Stromal cell of bone marrow (primary cell): ENCODE measurements around the gene ALOX12.

Experiments
- DNase-seq: peaks from one replicate; pipeline ENCODE4 v3.0.0-alpha.2; 2012; ENCODE audit warnings: low read depth

Gene ALOX12

DNA sequence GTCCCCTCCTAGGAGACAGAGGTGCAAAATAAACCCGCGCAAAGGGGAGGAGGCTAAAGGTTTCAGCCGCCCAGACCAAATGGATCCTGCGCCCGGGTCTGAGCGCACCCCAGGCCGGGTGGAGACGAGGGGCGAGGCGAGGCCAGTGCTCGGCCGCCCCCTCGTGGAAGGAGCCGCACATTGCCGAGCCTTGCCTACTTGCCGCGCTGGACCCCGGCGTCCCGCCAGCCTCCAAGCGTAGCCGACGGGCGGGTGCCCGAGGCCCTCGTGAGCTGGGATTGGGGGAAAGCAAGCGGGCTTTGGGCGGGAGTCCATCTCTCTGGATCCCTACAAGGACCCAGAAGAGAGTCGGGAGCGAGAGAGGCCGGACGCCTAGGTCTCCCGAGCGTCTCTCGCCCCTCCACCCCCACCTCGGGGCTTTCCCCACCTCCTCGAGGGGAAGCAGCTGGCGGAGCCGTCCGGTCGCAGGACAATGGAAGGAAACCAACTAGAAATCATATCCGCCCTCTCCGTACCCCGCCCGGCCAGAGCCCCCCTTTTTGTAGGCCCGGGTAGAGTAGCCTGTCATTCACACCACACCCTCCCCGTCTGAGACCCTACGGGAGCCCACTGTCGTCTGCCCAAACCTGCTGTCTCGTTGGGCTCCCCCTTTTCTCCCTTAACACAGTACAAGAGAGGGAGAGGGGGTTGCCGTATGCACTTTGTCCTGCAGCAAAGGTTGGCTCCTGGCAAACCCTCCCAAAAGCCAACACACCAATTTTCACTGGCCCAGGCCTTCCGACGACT, 26.3 kb downstream of the ALOX12 start:
- peak; percentile 41 for DNase-seq

DNA sequence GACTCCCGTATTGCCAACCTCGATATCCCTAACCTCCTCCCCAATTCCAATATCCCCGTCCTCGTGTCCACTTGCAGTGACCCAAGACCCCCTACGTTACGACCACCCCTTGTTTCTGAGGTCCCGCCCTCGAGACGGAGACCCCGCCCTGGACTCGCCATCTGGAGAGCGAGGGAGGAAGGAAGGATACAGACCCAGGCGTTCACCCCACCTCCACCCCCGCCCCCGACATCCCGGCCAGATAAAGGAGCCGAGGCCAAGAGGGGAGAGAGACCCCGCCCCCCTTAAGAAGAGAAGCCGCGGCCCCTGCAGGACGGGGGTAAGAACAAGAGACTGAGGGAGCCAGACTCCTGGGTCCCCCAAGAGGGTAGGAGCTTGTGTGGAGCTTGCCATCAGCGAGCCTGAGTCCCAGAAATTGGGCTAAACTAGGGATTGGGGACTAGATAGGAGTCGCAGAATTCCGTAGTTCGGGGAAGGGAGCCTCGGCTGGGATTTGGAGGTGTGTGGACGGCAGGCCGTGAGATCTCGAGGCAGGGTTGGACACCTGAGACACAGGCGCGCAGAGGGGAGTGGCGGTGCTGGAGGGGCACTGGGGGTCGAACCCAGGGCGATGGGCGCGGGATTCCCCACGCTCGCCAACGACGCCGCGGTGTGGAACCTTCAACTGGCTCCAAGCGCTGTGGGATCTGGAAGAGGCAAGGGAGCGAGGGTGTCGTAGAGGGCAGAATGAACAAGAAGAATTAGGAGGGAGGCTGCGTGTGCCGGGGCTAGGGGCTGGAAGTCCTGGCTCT, 27.1 kb downstream of the ALOX12 start, which contains the start of gene BCL6B:
BCL6B (plus strand) TSS at position 270 of the 791 bp plus-strand sequence. CDS start 622 bp downstream, outside the sequence.
- no peak for DNase-seq

DNA sequence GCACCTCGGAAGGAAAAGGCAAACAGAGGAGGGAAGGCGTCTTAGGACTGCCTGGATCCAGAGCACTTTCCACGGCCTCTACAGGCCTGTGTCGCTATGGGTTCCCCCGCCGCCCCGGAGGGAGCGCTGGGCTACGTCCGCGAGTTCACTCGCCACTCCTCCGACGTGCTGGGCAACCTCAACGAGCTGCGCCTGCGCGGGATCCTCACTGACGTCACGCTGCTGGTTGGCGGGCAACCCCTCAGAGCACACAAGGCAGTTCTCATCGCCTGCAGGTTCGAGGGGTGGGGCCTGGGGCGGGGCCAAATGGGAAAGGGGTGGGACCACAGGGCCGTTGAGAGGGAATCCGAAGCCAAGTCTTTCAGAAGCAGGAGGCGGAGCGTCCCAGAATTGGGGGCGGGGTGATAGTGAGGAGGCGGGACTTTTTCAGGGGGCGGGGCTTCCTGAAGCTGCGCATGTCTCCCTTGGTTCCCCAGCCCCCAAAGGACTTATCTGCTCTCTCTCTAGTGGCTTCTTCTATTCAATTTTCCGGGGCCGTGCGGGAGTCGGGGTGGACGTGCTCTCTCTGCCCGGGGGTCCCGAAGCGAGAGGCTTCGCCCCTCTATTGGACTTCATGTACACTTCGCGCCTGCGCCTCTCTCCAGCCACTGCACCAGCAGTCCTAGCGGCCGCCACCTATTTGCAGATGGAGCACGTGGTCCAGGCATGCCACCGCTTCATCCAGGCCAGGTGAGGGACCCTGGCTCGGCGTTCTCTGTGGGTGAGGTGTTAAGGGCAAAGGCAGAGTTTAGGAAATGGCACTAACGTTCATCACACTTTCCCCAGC, 27.9 kb downstream of the ALOX12 start:
- DNase-seq, result peak; percentile 41

DNA sequence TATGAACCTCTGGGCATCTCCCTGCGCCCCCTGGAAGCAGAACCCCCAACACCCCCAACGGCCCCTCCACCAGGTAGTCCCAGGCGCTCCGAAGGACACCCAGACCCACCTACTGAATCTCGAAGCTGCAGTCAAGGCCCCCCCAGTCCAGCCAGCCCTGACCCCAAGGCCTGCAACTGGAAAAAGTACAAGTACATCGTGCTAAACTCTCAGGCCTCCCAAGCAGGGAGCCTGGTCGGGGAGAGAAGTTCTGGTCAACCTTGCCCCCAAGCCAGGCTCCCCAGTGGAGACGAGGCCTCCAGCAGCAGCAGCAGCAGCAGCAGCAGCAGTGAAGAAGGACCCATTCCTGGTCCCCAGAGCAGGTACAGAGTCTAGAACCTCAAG, 28.5 kb downstream of the ALOX12 start:
- DNase-seq, result no peak

DNA sequence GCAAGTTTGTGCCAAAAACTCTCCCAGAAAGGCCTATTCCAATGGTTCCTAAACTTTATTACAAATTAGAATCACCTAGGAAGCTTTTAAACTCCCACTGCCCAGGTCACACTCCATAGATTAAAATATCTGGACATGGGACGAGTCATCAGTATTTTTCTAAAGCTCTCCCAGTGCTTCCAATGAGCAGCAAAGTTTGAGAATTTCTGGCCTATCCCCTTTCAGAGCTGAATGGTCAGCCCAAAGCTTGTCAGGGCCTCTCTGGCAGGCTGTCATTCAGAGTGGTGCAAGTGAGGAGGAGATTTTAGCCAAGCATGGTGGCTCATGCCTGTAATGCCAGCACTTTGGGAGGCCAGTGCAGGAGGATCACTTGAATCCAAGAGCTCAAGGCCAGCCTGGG, 29.4 kb downstream of the ALOX12 start:
- DNase-seq, result no peak

DNA sequence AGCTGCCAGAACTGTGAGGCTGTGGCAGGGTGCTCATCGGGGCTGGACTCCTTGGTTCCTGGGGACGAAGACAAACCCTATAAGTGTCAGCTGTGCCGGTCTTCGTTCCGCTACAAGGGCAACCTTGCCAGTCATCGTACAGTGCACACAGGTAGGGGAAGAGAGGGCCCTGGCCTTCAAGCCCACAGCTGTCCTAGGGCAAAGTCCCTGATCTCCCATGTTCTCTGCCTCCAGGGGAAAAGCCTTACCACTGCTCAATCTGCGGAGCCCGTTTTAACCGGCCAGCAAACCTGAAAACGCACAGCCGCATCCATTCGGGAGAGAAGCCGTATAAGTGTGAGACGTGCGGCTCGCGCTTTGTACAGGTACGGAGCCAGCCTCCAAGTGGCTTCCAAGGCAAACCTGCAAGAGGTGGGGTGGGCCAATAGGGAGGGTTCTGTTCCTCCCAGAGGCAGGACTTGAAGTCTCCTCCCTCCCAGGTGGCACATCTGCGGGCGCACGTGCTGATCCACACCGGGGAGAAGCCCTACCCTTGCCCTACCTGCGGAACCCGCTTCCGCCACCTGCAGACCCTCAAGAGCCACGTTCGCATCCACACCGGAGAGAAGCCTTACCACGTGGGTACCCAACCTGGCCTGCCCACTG, 30.7 kb downstream of the ALOX12 start:
- no peak for DNase-seq

DNA sequence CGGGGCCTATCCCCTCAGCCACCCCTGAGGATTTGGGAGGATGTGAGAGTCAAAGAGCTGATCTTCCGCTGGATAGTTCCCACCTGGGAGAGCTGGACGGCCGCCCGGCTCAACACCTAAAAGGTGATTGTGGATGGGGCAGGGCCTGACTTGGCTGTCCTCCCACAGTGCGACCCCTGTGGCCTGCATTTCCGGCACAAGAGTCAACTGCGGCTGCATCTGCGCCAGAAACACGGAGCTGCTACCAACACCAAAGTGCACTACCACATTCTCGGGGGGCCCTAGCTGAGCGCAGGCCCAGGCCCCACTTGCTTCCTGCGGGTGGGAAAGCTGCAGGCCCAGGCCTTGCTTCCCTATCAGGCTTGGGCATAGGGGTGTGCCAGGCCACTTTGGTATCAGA, 31.5 kb downstream of the ALOX12 start:
- DNase-seq, result no peak

DNA sequence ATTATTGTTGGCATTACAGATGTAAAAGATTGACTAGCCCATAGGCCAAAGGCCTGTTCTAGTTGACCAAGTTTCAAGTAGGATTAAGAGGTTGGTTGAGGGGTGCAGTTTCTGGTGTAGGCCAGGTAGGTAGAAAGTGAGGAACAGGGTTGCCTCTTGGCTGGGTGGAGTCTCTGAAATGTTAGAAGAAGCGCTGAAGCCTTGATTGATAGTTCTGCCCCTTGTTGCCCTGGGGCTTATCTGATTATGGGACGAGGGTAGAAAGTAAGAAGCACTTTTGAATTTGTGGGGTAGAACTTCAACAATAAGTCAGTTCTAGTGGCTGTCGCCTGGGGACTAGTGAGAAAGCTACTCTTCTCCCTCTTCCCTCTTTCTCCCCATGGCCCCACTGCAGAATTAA, 33.2 kb downstream of the ALOX12 start:
- no peak for DNase-seq

DNA sequence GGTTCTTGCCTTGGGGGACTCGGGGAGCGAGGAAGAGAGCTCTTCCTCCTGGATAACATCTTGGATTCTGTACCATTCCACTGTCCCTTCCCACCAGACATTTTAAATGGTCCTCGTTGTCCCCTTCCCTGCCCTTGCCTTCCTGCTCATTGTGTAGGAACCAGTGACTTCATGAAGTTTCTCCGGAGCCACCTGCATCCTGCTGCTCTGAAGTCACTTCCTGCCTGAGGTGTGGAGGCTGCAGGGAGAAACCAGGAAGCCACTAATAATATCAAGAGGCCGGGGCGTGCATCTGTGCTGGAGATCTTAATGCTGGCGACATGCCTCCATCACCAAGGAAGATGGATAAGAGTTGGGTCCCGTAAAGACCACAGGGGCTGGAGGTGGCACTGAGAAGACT, 33.8 kb downstream of the ALOX12 start:
- DNase-seq, result no peak

DNA sequence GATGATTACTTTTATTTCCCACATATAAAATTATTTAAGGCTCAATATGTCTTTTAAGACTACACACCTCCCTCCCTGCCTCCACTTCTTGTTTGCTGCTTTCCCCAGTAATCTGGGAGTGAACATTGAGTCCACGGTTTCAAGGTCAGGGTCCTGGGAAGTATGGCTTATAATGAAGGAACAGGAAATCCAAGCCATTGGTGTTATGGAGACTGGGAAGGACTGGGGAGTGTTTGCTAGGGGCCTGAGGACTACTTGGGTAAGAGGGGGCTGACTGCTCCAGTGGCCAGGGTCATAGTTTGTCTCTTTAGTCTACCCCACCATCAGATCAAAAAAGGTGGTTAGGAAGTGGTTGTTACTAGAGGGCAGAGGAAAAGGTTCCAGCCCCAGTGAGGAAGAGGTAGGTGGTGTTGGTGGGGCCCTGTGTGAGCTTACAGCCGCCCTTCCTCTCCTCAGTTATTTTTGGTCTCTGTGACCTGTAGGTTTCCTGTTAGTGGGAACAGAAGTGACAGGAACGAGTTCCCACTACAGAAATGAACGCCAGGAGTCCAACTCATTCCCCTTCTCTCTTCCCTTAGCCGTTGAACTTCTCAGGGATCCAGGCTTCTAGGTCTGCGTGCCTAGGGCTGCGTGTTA, 39.2 kb downstream of the ALOX12 start:
- DNase-seq, result no peak

DNA sequence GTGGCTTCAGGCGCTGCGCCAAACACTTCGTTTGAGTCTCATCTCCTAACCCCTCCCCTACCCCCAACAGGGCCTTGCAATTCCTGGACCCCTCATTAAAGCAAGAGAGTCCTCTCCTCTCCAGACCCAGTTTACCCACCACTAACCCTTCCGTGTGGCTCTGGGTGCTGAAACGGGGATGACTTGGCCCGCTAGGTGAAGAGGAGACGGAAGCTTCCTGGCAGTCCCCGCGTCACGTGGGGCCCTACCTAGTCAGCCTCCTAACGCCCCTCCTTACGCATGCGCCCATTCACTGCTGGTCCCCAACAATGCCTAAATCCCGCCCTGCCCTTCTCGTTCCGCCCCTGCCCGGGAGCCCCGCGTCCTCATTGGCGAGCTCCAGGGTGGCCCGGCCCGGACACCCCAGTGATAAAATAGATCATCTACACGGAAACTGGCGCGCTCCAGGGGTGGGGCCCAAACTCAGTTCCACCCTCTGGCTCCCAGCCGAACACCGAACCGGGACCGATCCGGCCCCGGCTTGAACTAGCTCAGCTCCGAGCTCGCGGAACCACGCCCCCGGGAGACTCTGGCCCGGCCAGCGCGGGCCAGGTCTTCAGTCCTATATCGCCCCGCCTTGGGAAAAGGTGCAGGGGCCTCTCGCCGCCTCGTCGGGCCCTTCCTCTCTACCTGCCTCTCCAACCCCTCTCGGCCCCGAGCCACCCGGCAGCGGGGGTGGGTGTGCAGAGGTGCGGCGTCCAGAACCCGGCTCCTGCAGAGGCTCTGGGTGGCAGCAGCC, 39.9 kb downstream of the ALOX12 start, which contains the start of gene SLC16A13:
SLC16A13 (plus strand) TSS at position 425 of the 778 bp plus-strand sequence. CDS start 368 bp downstream, outside the sequence.
- peak; percentile 94 for DNase-seq

DNA sequence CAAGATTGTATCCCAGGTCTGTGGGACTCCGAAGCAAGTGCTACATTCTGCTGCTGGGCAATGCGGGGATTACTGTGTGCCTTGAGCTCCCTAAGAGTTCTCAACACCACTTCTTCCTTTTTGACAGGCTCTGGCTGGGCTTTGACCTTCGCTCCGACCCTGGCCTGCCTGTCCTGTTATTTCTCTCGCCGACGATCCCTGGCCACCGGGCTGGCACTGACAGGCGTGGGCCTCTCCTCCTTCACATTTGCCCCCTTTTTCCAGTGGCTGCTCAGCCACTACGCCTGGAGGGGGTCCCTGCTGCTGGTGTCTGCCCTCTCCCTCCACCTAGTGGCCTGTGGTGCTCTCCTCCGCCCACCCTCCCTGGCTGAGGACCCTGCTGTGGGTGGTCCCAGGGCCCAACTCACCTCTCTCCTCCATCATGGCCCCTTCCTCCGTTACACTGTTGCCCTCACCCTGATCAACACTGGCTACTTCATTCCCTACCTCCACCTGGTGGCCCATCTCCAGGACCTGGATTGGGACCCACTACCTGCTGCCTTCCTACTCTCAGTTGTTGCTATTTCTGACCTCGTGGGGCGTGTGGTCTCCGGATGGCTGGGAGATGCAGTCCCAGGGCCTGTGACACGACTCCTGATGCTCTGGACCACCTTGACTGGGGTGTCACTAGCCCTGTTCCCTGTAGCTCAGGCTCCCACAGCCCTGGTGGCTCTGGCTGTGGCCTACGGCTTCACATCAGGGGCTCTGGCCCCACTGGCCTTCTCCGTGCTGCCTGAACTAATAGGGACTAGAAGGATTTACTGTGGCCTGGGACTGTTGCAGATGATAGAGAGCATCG, 42.4 kb downstream of the ALOX12 start:
- no peak for DNase-seq

DNA sequence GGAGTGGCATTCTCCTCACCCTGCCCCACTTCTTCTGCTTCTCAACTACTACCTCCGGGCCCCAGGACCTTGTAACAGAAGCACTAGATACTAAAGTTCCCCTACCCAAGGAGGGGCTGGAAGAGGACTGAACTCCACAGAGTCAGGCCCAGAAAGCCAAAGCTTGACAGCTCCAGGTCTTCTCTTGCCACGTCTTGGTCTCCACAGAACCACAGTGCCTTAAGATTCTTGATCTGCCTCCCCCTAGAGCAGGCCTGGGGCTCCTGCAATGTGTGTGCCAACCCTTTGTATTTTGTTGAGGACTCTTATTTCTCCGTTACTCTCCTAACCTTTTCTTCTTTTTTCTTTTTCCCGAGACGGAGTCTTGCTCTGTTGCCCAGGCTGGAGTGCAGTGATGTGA, 44.0 kb downstream of the ALOX12 start:
- DNase-seq, result no peak

DNA sequence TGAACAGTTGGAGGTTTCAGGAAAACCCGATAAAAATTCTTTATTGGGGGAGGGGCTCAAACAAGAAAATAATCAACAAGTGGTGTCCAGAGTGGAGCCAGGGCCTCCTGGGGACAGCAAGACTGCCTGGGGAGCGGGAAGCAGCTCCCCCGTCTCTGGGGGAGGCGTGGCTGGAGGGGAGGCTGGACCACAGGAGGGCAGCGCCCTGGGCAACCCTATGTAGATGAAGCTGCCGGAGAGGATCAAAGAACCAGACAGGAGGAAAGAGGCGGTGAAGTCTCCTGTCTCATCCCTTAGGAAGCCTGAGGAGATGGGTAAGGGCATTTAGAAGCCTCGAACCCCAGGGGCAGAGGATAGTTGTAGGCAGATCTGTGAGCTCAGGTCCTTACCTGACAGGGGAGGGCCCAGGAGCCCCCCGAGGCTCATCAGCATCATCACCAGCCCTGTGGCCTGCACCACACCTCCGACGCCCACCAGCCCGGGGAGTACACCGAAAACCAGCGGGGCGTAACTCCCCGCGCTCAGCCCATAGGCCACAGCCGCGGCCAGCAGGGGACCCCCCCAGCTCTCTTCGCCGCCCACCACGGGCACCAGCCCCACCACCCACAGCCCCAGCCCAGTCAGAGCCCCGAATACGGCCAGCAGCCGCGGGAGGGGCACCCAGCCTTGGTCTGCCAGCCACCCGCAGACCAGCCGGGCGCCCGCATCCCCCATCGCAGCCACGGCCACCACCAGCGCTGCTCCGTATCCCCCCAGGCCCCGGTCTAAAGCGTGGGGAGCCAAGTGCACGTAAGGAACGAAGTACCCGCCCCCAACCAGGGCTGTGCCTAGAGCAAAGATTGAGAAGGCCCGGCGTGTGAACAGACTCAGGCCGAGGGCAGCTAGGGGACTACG, 46.0 kb downstream of the ALOX12 start:
- no peak for DNase-seq

DNA sequence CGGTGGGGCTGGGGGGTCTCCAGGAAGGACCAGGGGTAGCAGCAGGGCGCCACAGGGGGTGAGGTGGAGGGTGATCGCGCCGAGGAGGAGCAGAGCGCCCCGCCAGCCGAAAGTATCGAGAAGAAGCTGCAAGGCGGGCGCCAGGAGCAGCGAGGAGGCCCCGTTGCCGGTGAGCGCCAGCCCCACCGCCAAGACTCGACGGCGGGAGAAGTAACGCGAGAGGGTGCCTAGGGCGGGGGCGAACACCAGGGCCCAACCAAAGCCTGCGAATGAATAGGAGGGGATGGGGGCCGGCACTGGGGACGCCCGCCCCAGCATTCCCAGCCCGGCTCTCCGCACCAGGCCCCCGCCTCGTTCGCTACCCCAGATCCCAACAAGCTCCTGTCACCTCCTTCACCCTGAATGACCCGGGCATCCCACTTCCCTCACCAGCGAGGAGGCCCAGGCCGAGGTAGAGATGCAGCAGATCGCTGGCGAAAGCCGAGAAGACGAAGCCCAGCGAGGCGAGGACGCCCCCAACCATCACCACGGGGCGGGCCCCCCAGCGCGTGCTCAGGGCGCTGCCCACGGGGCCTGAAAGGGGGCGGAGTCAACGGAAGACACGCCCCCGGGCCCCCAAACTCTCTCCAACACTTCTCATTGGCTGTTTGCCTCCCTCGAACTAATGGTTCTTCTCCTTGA, 46.8 kb downstream of the ALOX12 start:
- no peak for DNase-seq

DNA sequence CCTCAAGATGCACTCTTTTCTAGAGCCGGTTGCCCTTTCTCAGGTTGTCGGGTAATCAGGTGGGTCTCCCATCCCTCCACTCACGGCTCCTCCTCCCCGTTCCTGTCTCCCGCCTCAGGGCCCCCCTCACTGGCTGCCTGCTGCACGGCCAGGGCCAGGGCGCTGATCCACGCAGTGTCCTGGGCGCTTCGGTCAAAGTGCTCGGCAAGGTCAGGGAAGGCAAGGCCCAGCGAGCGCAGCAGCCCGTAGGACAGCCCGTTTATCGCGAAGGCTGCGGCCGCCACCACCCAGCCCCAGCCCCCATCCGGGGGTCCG, 47.3 kb downstream of the ALOX12 start:
- DNase-seq, result no peak

DNA sequence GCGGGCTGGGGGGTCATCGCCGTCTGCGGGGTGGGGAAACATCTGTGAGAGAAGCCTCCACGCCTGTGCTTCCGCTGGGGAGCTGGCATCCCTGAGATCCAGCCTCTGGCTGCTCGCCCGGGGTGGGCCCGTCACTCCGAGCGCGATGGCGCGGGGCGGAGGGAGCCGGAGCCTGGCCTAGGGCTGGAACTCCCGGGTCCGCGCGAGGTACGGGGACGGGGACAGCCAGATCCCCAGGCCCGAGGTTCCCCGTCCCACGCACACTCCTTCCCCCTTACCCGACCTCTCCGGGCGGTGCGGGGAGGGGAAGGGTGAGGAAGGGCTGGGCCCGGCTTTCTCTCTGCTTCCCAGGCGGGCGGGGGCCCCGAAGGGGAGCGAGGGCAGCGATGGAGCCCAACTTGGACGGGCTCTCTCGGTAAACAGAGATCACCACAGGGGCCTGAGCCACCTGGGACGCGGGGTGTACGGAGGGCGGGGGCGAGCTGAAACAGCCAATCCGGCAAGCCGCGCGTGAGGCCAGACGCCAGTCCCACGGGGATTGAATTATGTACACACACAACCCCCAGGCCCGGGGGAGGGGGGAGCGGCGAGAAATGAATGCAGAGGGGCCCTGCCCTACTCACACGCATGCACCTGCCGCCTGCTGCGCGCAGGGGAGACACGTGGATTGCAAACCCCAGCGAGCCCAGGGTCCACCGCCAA, 47.8 kb downstream of the ALOX12 start, which contains the start of gene SLC16A11:
SLC16A11 (minus strand) TSS at position 596 of the 702 bp plus-strand sequence; CDS start at position 17, 579 bp downstream.
- no peak for DNase-seq
